H9 (cell line): ENCODE results near the gene GLRA3. TPM values are rescaled to one million over a fixed set of nuclear protein-coding genes. Genes with fewer than 3 reads are reported as not detected.

Source experiments
- DNase-seq: peaks from one replicate; pipeline ENCODE4 v3.0.0-alpha.2; 2017
- H2AFZ ChIP-seq: one replicate; pipeline ENCODE4 v1.6.1; 2013; ENCODE audit warnings: mild to moderate bottlenecking, low read length, control low read depth, moderate library complexity
- H2AK5ac ChIP-seq: 2 replicates; pipeline ENCODE4 v1.6.1; 2013; ENCODE audit warnings: low read length, control low read depth, mixed read lengths; ENCODE audit not compliant: insufficient read length
- H2BK120ac ChIP-seq: one replicate; pipeline ENCODE4 v1.6.1; 2013; ENCODE audit warnings: low read depth, mild to moderate bottlenecking, low read length, control low read depth, inconsistent platforms; ENCODE audit not compliant: poor library complexity, severe bottlenecking
- H2BK12ac ChIP-seq: 2 replicates; pipeline ENCODE4 v1.6.1; 2013; ENCODE audit warnings: low read length, control low read depth, mixed read lengths, low read depth; ENCODE audit not compliant: insufficient read length
- H2BK15ac ChIP-seq: 2 replicates; pipeline ENCODE4 v1.6.1; 2013; ENCODE audit warnings: low read depth, low read length, control low read depth
- H2BK20ac ChIP-seq: one replicate; pipeline ENCODE4 v1.6.1; 2013; ENCODE audit warnings: low read depth, mild to moderate bottlenecking, low read length, control low read depth, inconsistent platforms; ENCODE audit not compliant: poor library complexity, severe bottlenecking
- H2BK5ac ChIP-seq: 2 replicates; pipeline ENCODE4 v1.6.1; 2013; ENCODE audit warnings: low read length, control low read depth, mixed read lengths; ENCODE audit not compliant: insufficient read length
- H3K14ac ChIP-seq: 2 replicates; pipeline ENCODE4 v1.6.1; 2013; ENCODE audit warnings: low read length, control low read depth; ENCODE audit not compliant: insufficient read depth
- H3K18ac ChIP-seq: 2 replicates; pipeline ENCODE4 v1.6.1; 2013; ENCODE audit warnings: low read depth, mild to moderate bottlenecking, mixed read lengths, low read length, control low read depth; ENCODE audit not compliant: insufficient read length
- H3K23ac ChIP-seq: 2 replicates; pipeline ENCODE4 v1.6.1; 2013; ENCODE audit warnings: low read length, control low read depth, mixed read lengths, low read depth; ENCODE audit not compliant: insufficient read length
- H3K23me2 ChIP-seq: 2 replicates; pipeline ENCODE4 v1.6.1; 2013; ENCODE audit warnings: low read depth, mild to moderate bottlenecking, mixed read lengths, low read length, control low read depth; ENCODE audit not compliant: insufficient read length, poor library complexity, severe bottlenecking
- H3K27ac ChIP-seq: 2 replicates; pipeline ENCODE4 v1.5.1; 2013; ENCODE audit warnings: low read length, control low read depth, mixed read lengths, low read depth; ENCODE audit not compliant: insufficient read length
- H3K27me3 ChIP-seq: 2 replicates; pipeline ENCODE4 v1.6.1; 2013; ENCODE audit warnings: low read length, control low read depth, inconsistent platforms; ENCODE audit not compliant: insufficient read depth
- H3K4ac ChIP-seq: 2 replicates; pipeline ENCODE4 v1.6.1; 2013; ENCODE audit warnings: low read depth, mild to moderate bottlenecking, control low read depth, inconsistent platforms, low read length, moderate library complexity
- H3K4me1 ChIP-seq: 2 replicates; pipeline ENCODE4 v1.6.1; 2013; ENCODE audit warnings: low read length, control low read depth, inconsistent platforms; ENCODE audit not compliant: insufficient read depth
- H3K4me2 ChIP-seq: 2 replicates; pipeline ENCODE4 v1.6.1; 2013; ENCODE audit warnings: low read length, control low read depth, mixed read lengths; ENCODE audit not compliant: insufficient read length, insufficient read depth
- H3K56ac ChIP-seq: 2 replicates; pipeline ENCODE4 v1.6.1; 2013; ENCODE audit warnings: low read depth, mild to moderate bottlenecking, mixed read lengths, low read length, control low read depth; ENCODE audit not compliant: insufficient read length
- H3K79me1 ChIP-seq: 2 replicates; pipeline ENCODE4 v1.6.1; 2013; ENCODE audit warnings: low read depth, mild to moderate bottlenecking, moderate library complexity, low read length, control low read depth, inconsistent platforms; ENCODE audit not compliant: insufficient read depth, poor library complexity, severe bottlenecking
- H3K79me2 ChIP-seq: 2 replicates; pipeline ENCODE4 v1.6.1; 2013; ENCODE audit warnings: low read length, control low read depth, inconsistent platforms; ENCODE audit not compliant: insufficient read depth
- H3K9ac ChIP-seq: 2 replicates; pipeline ENCODE4 v1.6.1; 2013; ENCODE audit warnings: low read length, control low read depth, mixed read lengths; ENCODE audit not compliant: insufficient read length; ENCODE audit errors: extremely low read depth
- H3K9me3 ChIP-seq: one replicate; pipeline ENCODE4 v1.6.1; 2013; ENCODE audit warnings: low read depth, low read length, inconsistent platforms; ENCODE audit not compliant: control insufficient read depth
- H3T11ph ChIP-seq: one replicate; pipeline ENCODE4 v1.6.1; 2013; ENCODE audit warnings: mild to moderate bottlenecking, low read length, control low read depth, inconsistent platforms
- H4K20me1 ChIP-seq: one replicate; pipeline ENCODE4 v1.6.1; 2013; ENCODE audit not compliant: control insufficient read depth, insufficient read length, insufficient read depth
- H4K5ac ChIP-seq: 2 replicates; pipeline ENCODE4 v1.6.1; 2013; ENCODE audit warnings: low read depth, mild to moderate bottlenecking, mixed read lengths, low read length, control low read depth; ENCODE audit not compliant: insufficient read length
- H4K8ac ChIP-seq: replicated peaks from 2 replicates; pipeline ENCODE4 v1.6.1; 2013; ENCODE audit warnings: low read length, control low read depth, mixed read lengths, low read depth; ENCODE audit not compliant: insufficient read length
- H4K91ac ChIP-seq: 2 replicates; pipeline ENCODE4 v1.6.1; 2013; ENCODE audit warnings: low read depth, mild to moderate bottlenecking, moderate library complexity, mixed read lengths, low read length, control low read depth; ENCODE audit not compliant: insufficient read length
- H3K27ac Mint-ChIP-seq, 3 experiments: 2 replicates in 2 of 3; 3 replicates in 1 of 3; pipeline ENCODE4 v1.8.0; 2020 to 2021; ENCODE audit warnings: mixed read lengths in 3 of 3, mild to moderate bottlenecking in 1 of 3, moderate library complexity in 1 of 3
- H3K27me3 Mint-ChIP-seq: 2 replicates; pipeline ENCODE4 v1.8.0; 2021; ENCODE audit warnings: low read depth, mild to moderate bottlenecking, moderate library complexity, mixed read lengths
- H3K36me3 Mint-ChIP-seq, 3 experiments: 2 replicates in 2 of 3; 3 replicates in 1 of 3; pipeline ENCODE4 v1.8.0; 2020 to 2021; ENCODE audit warnings: low read depth in 3 of 3, mixed read lengths in 3 of 3; ENCODE audit not compliant: insufficient read depth in 1 of 3
- H3K4me1 Mint-ChIP-seq, 2 experiments: 2 replicates each; pipeline ENCODE4 v1.8.0; 2020; ENCODE audit warnings: mixed read lengths in 2 of 2
- H3K4me3 Mint-ChIP-seq, 2 experiments: 2 replicates in 1 of 2; 3 replicates in 1 of 2; pipeline ENCODE4 v1.8.0; 2020 to 2021; ENCODE audit warnings: mild to moderate bottlenecking in 2 of 2, mixed read lengths in 2 of 2, moderate library complexity in 1 of 2
- H3K9me3 Mint-ChIP-seq, 2 experiments: 2 replicates in 1 of 2; 3 replicates in 1 of 2; pipeline ENCODE4 v1.8.0; 2020; ENCODE audit warnings: mild to moderate bottlenecking in 2 of 2, mixed read lengths in 2 of 2, moderate library complexity in 1 of 2
- WGBS: extraction: QIAGEN DNeasy Blood & Tissue Kit; methylation state at CpG from one replicate; pipeline ENCODE4 v1.1.7; 2013; ENCODE audit warnings: missing lambda C conversion rate, low lambda C conversion rate, mixed read lengths; ENCODE audit not compliant: insufficient read length; ENCODE audit errors: extremely low coverage; 5-methylcytosine and 5-hydroxymethylcytosine counted together
- total RNA-seq: library from RNA; stranded (reverse); gene quantifications from 2 replicates; pipeline ENCODE4 v1.2.1, GENCODE V29; 2021
- TF ChIP-seq, protein P1 (sequence below): fragments of 200-600 bp; sonication (generic); conservative IDR thresholded peaks from 3 replicates; pipeline ENCODE4 v1.8.0; 2021; ENCODE audit warnings: antibody characterized with exemption, mild to moderate bottlenecking

The GLRA3 gene
- total RNA-seq, 1 experiment from 2014 or later: 0.09 TPM

DNA sequence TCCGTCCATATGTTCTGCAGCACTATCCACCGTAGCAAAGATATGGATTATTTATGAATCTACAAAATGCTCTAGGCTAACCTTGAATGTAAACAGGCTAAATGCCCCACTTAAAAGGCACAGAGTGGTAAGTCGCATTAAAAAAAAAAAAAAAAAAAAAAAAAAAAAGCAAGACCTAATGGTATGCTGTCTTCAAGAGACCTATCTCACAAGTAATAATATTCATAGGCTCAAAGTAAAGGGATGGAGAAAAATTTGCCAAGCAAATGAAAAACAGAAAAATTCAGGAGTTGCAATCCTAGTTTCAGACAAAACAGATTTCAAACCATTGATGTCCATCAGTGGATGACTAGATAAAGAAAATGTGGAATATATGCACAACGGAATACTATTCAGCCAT lies 139.4 kb downstream of the GLRA3 start:
- no CpG with 5 or more reads among the region's 4 CpGs for WGBS
- Histone ChIP-seq H3K4ac (no peak overlapping the region), H3K79me2 (no peaks in the 10 kb centered on the region), H3K9ac (no peak overlapping the region), H3K9me3 (peaks cover 6% of the 10 kb centered on the region), H2BK20ac (no peak overlapping the region), H2AFZ (no peak overlapping the region), H4K91ac (no peak overlapping the region), H3K27me3 (no peaks in the 10 kb centered on the region), H3K18ac (no peak overlapping the region), H3K27ac (no peak overlapping the region), H2BK12ac (no peak overlapping the region), H2BK5ac (no peak overlapping the region), H2AK5ac (no peak overlapping the region), H4K5ac (no peak overlapping the region), H3K14ac (no peak overlapping the region), H4K20me1 (no peaks in the 10 kb centered on the region), H3T11ph (no peak overlapping the region), H3K4me2 (no peak overlapping the region), H2BK120ac (no peak overlapping the region), H2BK15ac (no peak overlapping the region), H3K4me1 (no peaks in the 10 kb centered on the region), H4K8ac (no peak overlapping the region), H3K23ac (no peak overlapping the region), H3K23me2 (no peaks in the 10 kb centered on the region), H3K79me1 (no peaks in the 10 kb centered on the region), H3K56ac (no peak overlapping the region)
- H3K4me3 Mint-ChIP-seq: no peak overlapping the region
- peaks cover 8 to 12% (median 11%) of the 10 kb centered on the region in 3 experiments for H3K36me3 Mint-ChIP-seq
- H3K9me3 Mint-ChIP-seq: peaks cover 18 to 21% of the 10 kb centered on the region in 2 experiments
- TF ChIP-seq, protein P1, sequence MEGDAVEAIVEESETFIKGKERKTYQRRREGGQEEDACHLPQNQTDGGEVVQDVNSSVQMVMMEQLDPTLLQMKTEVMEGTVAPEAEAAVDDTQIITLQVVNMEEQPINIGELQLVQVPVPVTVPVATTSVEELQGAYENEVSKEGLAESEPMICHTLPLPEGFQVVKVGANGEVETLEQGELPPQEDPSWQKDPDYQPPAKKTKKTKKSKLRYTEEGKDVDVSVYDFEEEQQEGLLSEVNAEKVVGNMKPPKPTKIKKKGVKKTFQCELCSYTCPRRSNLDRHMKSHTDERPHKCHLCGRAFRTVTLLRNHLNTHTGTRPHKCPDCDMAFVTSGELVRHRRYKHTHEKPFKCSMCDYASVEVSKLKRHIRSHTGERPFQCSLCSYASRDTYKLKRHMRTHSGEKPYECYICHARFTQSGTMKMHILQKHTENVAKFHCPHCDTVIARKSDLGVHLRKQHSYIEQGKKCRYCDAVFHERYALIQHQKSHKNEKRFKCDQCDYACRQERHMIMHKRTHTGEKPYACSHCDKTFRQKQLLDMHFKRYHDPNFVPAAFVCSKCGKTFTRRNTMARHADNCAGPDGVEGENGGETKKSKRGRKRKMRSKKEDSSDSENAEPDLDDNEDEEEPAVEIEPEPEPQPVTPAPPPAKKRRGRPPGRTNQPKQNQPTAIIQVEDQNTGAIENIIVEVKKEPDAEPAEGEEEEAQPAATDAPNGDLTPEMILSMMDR: no peak
- no peak for DNase-seq
- H3K27me3 Mint-ChIP-seq: no peaks in the 10 kb centered on the region
- no peaks in the 10 kb centered on the region for H3K4me1 Mint-ChIP-seq
- no peak overlapping the region for H3K27ac Mint-ChIP-seq
